ENCODE results near the gene SLC22A23.

The SLC22A23 gene

DNA sequence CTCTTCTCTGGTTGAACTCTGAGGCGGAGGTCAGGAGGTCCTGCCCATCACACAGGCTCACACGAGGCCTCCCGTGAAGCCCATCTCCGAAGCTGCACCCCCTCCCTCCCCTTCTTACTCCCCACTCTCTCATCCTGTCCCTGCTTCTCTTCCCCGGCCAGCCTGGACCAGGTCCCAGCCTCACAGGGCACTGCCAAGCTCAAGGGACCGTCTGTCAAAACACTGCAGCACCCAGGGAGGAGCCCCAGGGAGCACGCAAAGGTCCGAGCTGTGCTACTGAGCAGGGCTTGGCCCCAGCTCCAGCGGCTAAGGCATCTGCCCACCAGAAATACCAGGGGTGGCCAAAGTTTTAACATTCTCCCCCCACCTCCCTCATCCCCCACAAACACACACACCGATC lies 128.1 kb downstream of the SLC22A23 start:
- TF ChIP-seq EGR1 (IDR thresholded peaks at IDR 0.05) = no peak
- TF ChIP-seq FOXM1 (IDR thresholded peaks at IDR 0.05; ENCODE audit: borderline replicate concordance, low read depth) = no peak
- no peak for TF ChIP-seq CREB1 (IDR thresholded peaks at IDR 0.05; ENCODE audit: low read depth)
- TF ChIP-seq TEAD4 (IDR thresholded peaks at IDR 0.05) = no peak
- TF ChIP-seq YY1 (IDR thresholded peaks at IDR 0.05; ENCODE audit: low read depth) = no peak
- no peak for TF ChIP-seq ZBTB7A (IDR thresholded peaks at IDR 0.05; ENCODE audit: low read depth)
- no peak for TF ChIP-seq TCF12 (IDR thresholded peaks at IDR 0.05; ENCODE audit: low read depth)
- TF ChIP-seq, protein P1, sequence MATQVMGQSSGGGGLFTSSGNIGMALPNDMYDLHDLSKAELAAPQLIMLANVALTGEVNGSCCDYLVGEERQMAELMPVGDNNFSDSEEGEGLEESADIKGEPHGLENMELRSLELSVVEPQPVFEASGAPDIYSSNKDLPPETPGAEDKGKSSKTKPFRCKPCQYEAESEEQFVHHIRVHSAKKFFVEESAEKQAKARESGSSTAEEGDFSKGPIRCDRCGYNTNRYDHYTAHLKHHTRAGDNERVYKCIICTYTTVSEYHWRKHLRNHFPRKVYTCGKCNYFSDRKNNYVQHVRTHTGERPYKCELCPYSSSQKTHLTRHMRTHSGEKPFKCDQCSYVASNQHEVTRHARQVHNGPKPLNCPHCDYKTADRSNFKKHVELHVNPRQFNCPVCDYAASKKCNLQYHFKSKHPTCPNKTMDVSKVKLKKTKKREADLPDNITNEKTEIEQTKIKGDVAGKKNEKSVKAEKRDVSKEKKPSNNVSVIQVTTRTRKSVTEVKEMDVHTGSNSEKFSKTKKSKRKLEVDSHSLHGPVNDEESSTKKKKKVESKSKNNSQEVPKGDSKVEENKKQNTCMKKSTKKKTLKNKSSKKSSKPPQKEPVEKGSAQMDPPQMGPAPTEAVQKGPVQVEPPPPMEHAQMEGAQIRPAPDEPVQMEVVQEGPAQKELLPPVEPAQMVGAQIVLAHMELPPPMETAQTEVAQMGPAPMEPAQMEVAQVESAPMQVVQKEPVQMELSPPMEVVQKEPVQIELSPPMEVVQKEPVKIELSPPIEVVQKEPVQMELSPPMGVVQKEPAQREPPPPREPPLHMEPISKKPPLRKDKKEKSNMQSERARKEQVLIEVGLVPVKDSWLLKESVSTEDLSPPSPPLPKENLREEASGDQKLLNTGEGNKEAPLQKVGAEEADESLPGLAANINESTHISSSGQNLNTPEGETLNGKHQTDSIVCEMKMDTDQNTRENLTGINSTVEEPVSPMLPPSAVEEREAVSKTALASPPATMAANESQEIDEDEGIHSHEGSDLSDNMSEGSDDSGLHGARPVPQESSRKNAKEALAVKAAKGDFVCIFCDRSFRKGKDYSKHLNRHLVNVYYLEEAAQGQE (IDR thresholded peaks at IDR 0.05; ENCODE audit: low read depth) = no peak
- no peak for TF ChIP-seq TAF1 (IDR thresholded peaks at IDR 0.05; ENCODE audit: low read depth)
- TF ChIP-seq, protein P2, sequence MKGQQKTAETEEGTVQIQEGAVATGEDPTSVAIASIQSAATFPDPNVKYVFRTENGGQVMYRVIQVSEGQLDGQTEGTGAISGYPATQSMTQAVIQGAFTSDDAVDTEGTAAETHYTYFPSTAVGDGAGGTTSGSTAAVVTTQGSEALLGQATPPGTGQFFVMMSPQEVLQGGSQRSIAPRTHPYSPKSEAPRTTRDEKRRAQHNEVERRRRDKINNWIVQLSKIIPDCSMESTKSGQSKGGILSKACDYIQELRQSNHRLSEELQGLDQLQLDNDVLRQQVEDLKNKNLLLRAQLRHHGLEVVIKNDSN (IDR thresholded peaks at IDR 0.05) = no peak
- no peak for TF ChIP-seq NFIC (IDR thresholded peaks at IDR 0.05)
- no peak for TF ChIP-seq RAD21 (IDR thresholded peaks at IDR 0.05; ENCODE audit: low read depth)
- TF ChIP-seq CEBPB (IDR thresholded peaks at IDR 0.05) = no peak
- TF ChIP-seq, protein P3, sequence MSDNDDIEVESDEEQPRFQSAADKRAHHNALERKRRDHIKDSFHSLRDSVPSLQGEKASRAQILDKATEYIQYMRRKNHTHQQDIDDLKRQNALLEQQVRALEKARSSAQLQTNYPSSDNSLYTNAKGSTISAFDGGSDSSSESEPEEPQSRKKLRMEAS (IDR thresholded peaks at IDR 0.05) = no peak

DNA sequence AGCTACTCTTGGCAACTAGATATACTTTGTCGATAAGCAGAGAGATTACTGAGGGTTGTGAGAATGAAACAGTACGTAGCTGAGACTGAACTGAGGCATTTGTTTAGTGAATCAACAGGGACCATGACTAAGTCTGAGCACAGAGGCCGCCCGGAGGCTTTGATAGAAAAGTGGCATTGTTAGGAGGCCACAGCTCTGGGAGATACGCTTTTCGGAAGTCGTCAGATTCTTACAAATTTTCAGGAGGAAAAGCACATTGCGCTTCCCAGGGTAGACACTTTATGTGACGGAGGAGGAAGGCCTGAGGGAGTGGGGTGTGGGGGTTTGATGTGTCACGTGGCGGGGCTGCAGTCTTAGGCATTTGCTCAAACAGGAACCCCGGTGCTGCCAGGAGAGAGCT lies 128.7 kb downstream of the SLC22A23 start:
- TF ChIP-seq CREB1 (IDR thresholded peaks at IDR 0.05; ENCODE audit: low read depth) = no peak
- no peak for TF ChIP-seq EGR1 (IDR thresholded peaks at IDR 0.05)
- no peak for TF ChIP-seq RAD21 (IDR thresholded peaks at IDR 0.05; ENCODE audit: low read depth)
- no peak for TF ChIP-seq FOXM1 (IDR thresholded peaks at IDR 0.05; ENCODE audit: borderline replicate concordance, low read depth)
- no peak for TF ChIP-seq YY1 (IDR thresholded peaks at IDR 0.05; ENCODE audit: low read depth)
- no peak for TF ChIP-seq TEAD4 (IDR thresholded peaks at IDR 0.05)
- no peak for TF ChIP-seq NFIC (IDR thresholded peaks at IDR 0.05)
- TF ChIP-seq ZBTB7A (IDR thresholded peaks at IDR 0.05; ENCODE audit: low read depth) = no peak
- TF ChIP-seq CEBPB (IDR thresholded peaks at IDR 0.05) = no peak
- TF ChIP-seq TAF1 (IDR thresholded peaks at IDR 0.05; ENCODE audit: low read depth) = no peak
- TF ChIP-seq TCF12 (IDR thresholded peaks at IDR 0.05; ENCODE audit: low read depth) = no peak
- TF ChIP-seq, protein P3 (IDR thresholded peaks at IDR 0.05) = no peak
- TF ChIP-seq, protein P1 (IDR thresholded peaks at IDR 0.05; ENCODE audit: low read depth) = no peak
- TF ChIP-seq EP300 (IDR thresholded peaks at IDR 0.05; ENCODE audit: borderline replicate concordance) = no peak
- TF ChIP-seq, protein P2 (IDR thresholded peaks at IDR 0.05) = no peak

DNA sequence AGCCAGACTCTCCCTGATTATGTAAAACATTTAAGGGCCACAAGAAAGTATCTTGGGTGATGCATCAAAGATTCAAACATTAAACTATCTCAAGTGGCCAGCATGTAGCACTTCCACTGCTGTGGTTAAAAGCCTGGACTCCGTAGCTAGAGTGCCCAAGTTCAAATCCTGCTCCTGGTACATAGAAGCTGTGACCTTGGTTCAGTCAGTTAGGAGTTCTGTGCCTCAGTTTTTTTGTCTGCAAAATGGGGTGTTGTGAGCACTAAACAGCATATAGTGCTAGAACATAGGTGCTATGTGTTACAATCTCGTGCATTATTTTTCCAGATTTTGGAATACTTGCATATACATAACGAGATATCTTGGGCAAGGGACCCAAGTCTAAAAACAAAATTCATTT lies 129.4 kb downstream of the SLC22A23 start:
- TF ChIP-seq CREB1 (IDR thresholded peaks at IDR 0.05; ENCODE audit: low read depth) (no peak), RAD21 (IDR thresholded peaks at IDR 0.05; ENCODE audit: low read depth) (no peak), ZBTB7A (IDR thresholded peaks at IDR 0.05; ENCODE audit: low read depth) (no peak), NFIC (IDR thresholded peaks at IDR 0.05) (no peak), FOXM1 (IDR thresholded peaks at IDR 0.05; ENCODE audit: borderline replicate concordance, low read depth) (no peak), TCF12 (IDR thresholded peaks at IDR 0.05; ENCODE audit: low read depth) (no peak), EGR1 (IDR thresholded peaks at IDR 0.05) (no peak), CEBPB (IDR thresholded peaks at IDR 0.05) (no peak), YY1 (IDR thresholded peaks at IDR 0.05; ENCODE audit: low read depth) (no peak), TAF1 (IDR thresholded peaks at IDR 0.05; ENCODE audit: low read depth) (no peak), EP300 (IDR thresholded peaks at IDR 0.05; ENCODE audit: borderline replicate concordance) (no peak), TEAD4 (IDR thresholded peaks at IDR 0.05) (no peak)
- TF ChIP-seq, protein P2 (IDR thresholded peaks at IDR 0.05) = no peak
- TF ChIP-seq, protein P1 (IDR thresholded peaks at IDR 0.05; ENCODE audit: low read depth) = no peak
- TF ChIP-seq, protein P3 (IDR thresholded peaks at IDR 0.05) = no peak
